ENCODE data around the gene AK8. TPM values are rescaled to one million over a fixed set of nuclear protein-coding genes. Genes with fewer than 3 reads are reported as not detected.

Gene AK8
- polyA plus RNA-seq, 1 of the 3 experiments (the other 2 are of a cell fraction), result 0.77 TPM

- TF ChIP-seq MAX (IDR thresholded peaks at IDR 0.05; ENCODE audit: low read depth) (no peak), FOSL2 (IDR thresholded peaks at IDR 0.05; ENCODE audit: borderline replicate concordance, low read depth) (no peak)
These were observed 50.7 kb downstream of the AK8 start (continued) for GRCh38 chr9:132827366-132827765.

GRCh38 chr9:132826621-132827365, 51.3 kb downstream of the AK8 start:
- no peak for DNase-seq
- no peak overlapping the region for H2AFZ ChIP-seq (ENCODE audit: low read depth)
- no peaks in the 10 kb centered on the region for H3K36me3 ChIP-seq (replicated peaks in 1 of 2; ENCODE audit: control insufficient read depth in 1 of 2, insufficient read depth in 2 of 2, low read length in 1 of 2)
- no peaks in the 10 kb centered on the region for H3K9me3 ChIP-seq
- no peak overlapping the region for H3K27ac ChIP-seq (ENCODE audit: low read depth in 2 of 2, low read length in 1 of 2)
- no peak overlapping the region for H3K4me3 ChIP-seq (ENCODE audit: low read depth in 2 of 2, low read length in 1 of 2)
- H3K9ac ChIP-seq, result no peak overlapping the region
- H3K79me2 ChIP-seq (ENCODE audit: insufficient read depth), result no peaks in the 10 kb centered on the region
- CTCF ChIA-PET, result no interaction called here
- TF ChIP-seq EP300 (IDR thresholded peaks at IDR 0.05; ENCODE audit: borderline replicate concordance in 1 of 2, low read depth in 1 of 2, low read length in 1 of 2), result no peak
- TF ChIP-seq JUND (IDR thresholded peaks at IDR 0.05), result no peak
- TF ChIP-seq SMC3 (IDR thresholded peaks at IDR 0.05; ENCODE audit: low read depth, low read length), result no peak
- no peaks in the 10 kb centered on the region; a peak in 1 of 4 replicates for H3K4me1 ChIP-seq (ENCODE audit: control insufficient read depth in 1 of 2, insufficient read depth in 2 of 2, low read depth in 1 of 2, low read length in 1 of 2)
- WGBS (ENCODE audit: low lambda C conversion rate), result 55% methylated on average over 10 of the region's 13 CpGs
- H3K9me2 ChIP-seq, result no peaks in the 10 kb centered on the region
- no peak overlapping the region for H3K4me2 ChIP-seq
- no peaks in the 10 kb centered on the region for H3K27me3 ChIP-seq (ENCODE audit: insufficient read depth)
- H3F3A ChIP-seq (replicated peaks; ENCODE audit: insufficient read depth), result no peaks in the 10 kb centered on the region
- POLR2A ChIA-PET, result no interaction called here
- H4K20me1 ChIP-seq (ENCODE audit: insufficient read depth), result no peaks in the 10 kb centered on the region

GRCh38 chr9:132826131-132826530, 52.0 kb downstream of the AK8 start:
- Histone ChIP-seq H3K4me3 (ENCODE audit: low read depth in 2 of 2, low read length in 1 of 2) (no peak overlapping the region), H3K9ac (no peak overlapping the region), H3K4me1 (ENCODE audit: control insufficient read depth in 1 of 2, insufficient read depth in 2 of 2, low read depth in 1 of 2, low read length in 1 of 2) (peaks cover 0 to under 1% of the 10 kb centered on the region in 2 experiments; a peak in 1 of 4 replicates), H3K79me2 (ENCODE audit: insufficient read depth) (no peaks in the 10 kb centered on the region), H2AFZ (ENCODE audit: low read depth) (no peak overlapping the region), H3F3A (replicated peaks; ENCODE audit: insufficient read depth) (no peaks in the 10 kb centered on the region), H4K20me1 (ENCODE audit: insufficient read depth) (no peaks in the 10 kb centered on the region), H3K4me2 (no peak overlapping the region), H3K9me2 (no peaks in the 10 kb centered on the region), H3K9me3 (no peaks in the 10 kb centered on the region), H3K36me3 (replicated peaks in 1 of 2; ENCODE audit: control insufficient read depth in 1 of 2, insufficient read depth in 2 of 2, low read length in 1 of 2) (no peaks in the 10 kb centered on the region), H3K27me3 (ENCODE audit: insufficient read depth) (no peaks in the 10 kb centered on the region), H3K27ac (ENCODE audit: low read depth in 2 of 2, low read length in 1 of 2) (no peak overlapping the region)
- CTCF ChIA-PET, result interaction anchor here (0.8 to 0.9 kb wide), 2 partner anchors 26 to 30 kb away, joined by 3 read pairs; no protein-coding TSS in a partner anchor
- TF ChIP-seq TAF1 (IDR thresholded peaks at IDR 0.05; ENCODE audit: borderline replicate concordance, low read depth, low read length), result no peak
- WGBS (ENCODE audit: low lambda C conversion rate), result 80% methylated on average over 7 of the region's 12 CpGs
- POLR2A ChIA-PET, result no interaction called here
- DNase-seq, result no peak

GRCh38 chr9:132825430-132825829, 52.7 kb downstream of the AK8 start:
- H4K20me1 ChIP-seq (ENCODE audit: insufficient read depth), result no peaks in the 10 kb centered on the region
- H3K27ac ChIP-seq (ENCODE audit: low read depth in 2 of 2, low read length in 1 of 2), result no peak overlapping the region
- no peaks in the 10 kb centered on the region for H3K9me3 ChIP-seq
- H3K4me3 ChIP-seq (ENCODE audit: low read depth in 2 of 2, low read length in 1 of 2), result no peak overlapping the region
- no peaks in the 10 kb centered on the region for H3K36me3 ChIP-seq (replicated peaks in 1 of 2; ENCODE audit: control insufficient read depth in 1 of 2, insufficient read depth in 2 of 2, low read length in 1 of 2)
- no peak overlapping the region for H2AFZ ChIP-seq (ENCODE audit: low read depth)
- ChIA-PET CTCF (interaction anchor here (0.8 to 1.1 kb wide), 3 partner anchors 10 to 31 kb away, joined by 3 read pairs; no protein-coding TSS in a partner anchor), POLR2A (no interaction called here)
- no peaks in the 10 kb centered on the region for H3K9me2 ChIP-seq
- peaks cover 0 to 8% of the 10 kb centered on the region in 2 experiments; a peak in 2 of 4 replicates for H3K4me1 ChIP-seq (ENCODE audit: control insufficient read depth in 1 of 2, insufficient read depth in 2 of 2, low read depth in 1 of 2, low read length in 1 of 2)
- no peak overlapping the region for H3K4me2 ChIP-seq
- no peak for DNase-seq
- 72% methylated on average over 10 of the region's 10 CpGs for WGBS (ENCODE audit: low lambda C conversion rate)
- H3F3A ChIP-seq (replicated peaks; ENCODE audit: insufficient read depth), result no peaks in the 10 kb centered on the region
- H3K9ac ChIP-seq, result no peak overlapping the region
- no peaks in the 10 kb centered on the region for H3K27me3 ChIP-seq (ENCODE audit: insufficient read depth)
- H3K79me2 ChIP-seq (ENCODE audit: insufficient read depth), result no peaks in the 10 kb centered on the region
- TF ChIP-seq POLR2AphosphoS5 (IDR thresholded peaks at IDR 0.05; ENCODE audit: low read depth, low read length) (no peak), USF1 (IDR thresholded peaks at IDR 0.05; ENCODE audit: borderline replicate concordance, low read depth) (no peak), RCOR1 (IDR thresholded peaks at IDR 0.05; ENCODE audit: low read length) (no peak), ELF1 (IDR thresholded peaks at IDR 0.05) (no peak), MAX (IDR thresholded peaks at IDR 0.05; ENCODE audit: low read depth) (no peak), JUND (IDR thresholded peaks at IDR 0.05) (no peak), GATA2 (CRISPR knock-in tag; IDR thresholded peaks at IDR 0.05) (no peak), RXRA (IDR thresholded peaks at IDR 0.05; ENCODE audit: borderline replicate concordance, low read depth) (no peak), FOSL2 (IDR thresholded peaks at IDR 0.05; ENCODE audit: borderline replicate concordance, low read depth) (no peak), REST (IDR thresholded peaks at IDR 0.05; ENCODE audit: low read depth, low read length) (no peak), FOXJ3 (CRISPR knock-in tag; IDR thresholded peaks at IDR 0.05) (no peak), EP300 (IDR thresholded peaks at IDR 0.05; ENCODE audit: borderline replicate concordance in 1 of 2, low read depth in 1 of 2, low read length in 1 of 2) (no peak)
